Panc1 (cell line): ENCODE results near the gene BANF1.

ENCODE experiments used
- CTCF ChIP-seq: fragments of 450-650 bp; IDR thresholded peaks from 2 replicates; pipeline ENCODE4 v1.5.1; 2017; ENCODE audit warnings: mild to moderate bottlenecking
- POLR2AphosphoS5 ChIP-seq: IDR thresholded peaks from 2 replicates; pipeline ENCODE4 v1.6.1; 2012; ENCODE audit warnings: mild to moderate bottlenecking, low read depth, low read length, moderate library complexity
- SIN3A ChIP-seq: IDR thresholded peaks from 2 replicates; pipeline ENCODE4 v1.6.1; 2012; ENCODE audit warnings: low read depth, mild to moderate bottlenecking, low read length, moderate library complexity, borderline replicate concordance; ENCODE audit not compliant: insufficient read depth
- TCF7L2 ChIP-seq: IDR thresholded peaks from 2 replicates; pipeline ENCODE4 v1.6.1; 2011; ENCODE audit warnings: mild to moderate bottlenecking, low read depth, low read length, inconsistent platforms

GRCh38 chr11:65953471-65953870 lies 48.8 kb upstream of the BANF1 start:
- TF ChIP-seq CTCF = no peak
- TF ChIP-seq POLR2AphosphoS5 = no peak
- TF ChIP-seq TCF7L2 = no peak
- no peak for TF ChIP-seq SIN3A
